Astrocyte of the hippocampus (primary cell): ENCODE data around the gene POLR3K.
"Not testable (repeated sequence)": the region's sequence is repeated elsewhere in the genome, so short reads cannot be mapped to it uniquely, and the experiment has no call there.

Experiments used
- DNase-seq: peaks from one replicate; pipeline ENCODE4 v3.0.0; 2011; ENCODE audit warnings: low read depth, low spot score

The POLR3K gene

DNA sequence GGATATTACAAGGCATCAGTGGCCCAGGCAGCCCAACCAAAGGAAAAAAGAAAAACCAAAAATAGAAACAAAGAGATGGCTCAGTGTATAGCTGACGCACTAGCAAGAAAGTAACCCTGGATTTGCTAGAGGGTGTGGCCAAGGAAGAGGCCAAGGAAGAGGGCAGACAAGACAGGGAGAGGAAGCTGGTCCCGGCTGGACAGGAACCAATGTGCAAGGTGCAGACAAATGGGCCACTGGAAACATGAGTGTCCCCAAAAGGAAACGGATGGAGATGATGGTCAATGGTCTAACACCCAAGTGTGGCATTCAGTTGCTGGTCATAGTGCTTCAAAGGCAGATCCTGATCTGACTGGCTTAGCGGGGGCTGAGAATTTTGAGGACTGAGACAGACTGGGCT is 10.7 kb downstream of the POLR3K start:
- DNase-seq = no peak

- no peak for DNase-seq
Observed at GRCh38 chr16:42069-42457, 11.3 kb downstream of the POLR3K start.

DNA sequence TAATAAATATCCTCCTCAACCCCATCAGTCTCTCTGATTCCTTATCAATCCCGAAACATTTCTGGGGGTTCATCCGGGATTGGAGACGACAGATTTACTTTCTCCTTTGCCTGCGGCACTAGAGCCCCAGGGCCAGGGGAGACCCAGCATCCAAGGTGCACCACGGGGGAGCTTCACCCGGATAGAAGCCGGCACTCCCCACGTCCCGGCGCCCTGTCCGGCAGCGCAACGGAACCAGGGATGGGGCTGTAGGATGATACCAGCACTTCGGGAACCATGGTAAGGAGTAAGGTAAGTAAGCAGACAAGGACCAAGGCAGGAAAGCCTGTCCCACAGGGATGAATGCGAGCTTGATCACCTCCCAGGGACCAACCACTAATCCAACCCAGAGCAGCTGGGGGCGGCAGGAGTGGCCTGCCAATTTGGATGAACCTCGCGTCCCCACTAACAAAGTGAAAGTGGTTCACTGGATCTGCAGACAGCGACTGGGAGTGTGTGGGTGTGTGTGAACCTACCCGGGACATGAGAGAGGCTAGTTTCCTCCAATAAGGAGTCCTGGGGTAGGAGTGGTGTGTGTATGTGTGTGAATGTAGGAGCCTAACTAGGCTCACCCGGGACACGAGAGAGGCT is 11.9 kb downstream of the POLR3K start:
- DNase-seq = no peak

DNA sequence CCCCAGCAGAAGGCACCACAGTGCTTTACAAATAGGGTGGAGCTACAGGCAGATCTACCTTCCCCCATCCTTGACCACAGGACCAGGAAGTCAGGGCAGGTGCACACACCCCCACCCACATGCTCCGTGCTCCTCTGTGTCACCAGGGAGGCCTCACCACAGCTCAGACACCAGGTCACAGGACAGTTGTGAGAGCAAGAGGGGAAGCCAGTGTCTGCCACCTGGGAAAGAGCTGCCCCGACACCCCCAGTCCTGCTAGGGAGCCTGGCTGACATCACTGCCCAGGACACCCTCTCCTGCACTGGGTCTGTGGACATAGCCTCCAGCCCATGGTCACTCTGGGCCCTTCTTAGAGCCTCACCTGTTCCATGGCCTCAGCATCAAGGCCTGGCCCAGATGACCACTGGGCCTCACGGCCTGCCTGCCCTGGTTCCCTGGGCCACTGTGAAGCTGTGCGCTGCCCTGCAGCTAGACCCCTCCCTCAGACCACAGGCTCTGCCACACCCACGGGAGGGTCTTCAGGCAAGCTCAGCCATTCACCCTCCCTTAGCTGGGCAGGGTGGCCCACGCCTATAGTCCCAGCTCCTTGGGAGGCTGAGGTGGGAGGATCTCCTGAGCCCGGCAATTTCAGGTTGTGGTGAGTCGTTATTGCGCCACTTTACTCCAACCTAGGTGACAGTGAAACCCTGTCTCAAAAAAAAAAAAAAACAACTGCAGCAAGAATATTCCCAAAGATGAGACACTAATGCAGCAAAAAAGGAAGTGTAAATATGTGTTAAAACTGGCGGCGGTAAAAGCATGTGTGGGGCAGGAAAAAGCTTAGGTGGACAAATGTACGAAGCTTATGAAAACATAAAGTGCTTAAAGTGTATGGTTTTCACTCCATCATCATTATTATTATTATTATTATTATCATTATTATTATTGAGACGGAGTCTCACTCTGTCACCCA is 14.2 kb downstream of the POLR3K start:
- DNase-seq = no peak

GRCh38 chr16:38206-38605 is 15.2 kb downstream of the POLR3K start:
- not testable (repeated sequence) for DNase-seq

DNA sequence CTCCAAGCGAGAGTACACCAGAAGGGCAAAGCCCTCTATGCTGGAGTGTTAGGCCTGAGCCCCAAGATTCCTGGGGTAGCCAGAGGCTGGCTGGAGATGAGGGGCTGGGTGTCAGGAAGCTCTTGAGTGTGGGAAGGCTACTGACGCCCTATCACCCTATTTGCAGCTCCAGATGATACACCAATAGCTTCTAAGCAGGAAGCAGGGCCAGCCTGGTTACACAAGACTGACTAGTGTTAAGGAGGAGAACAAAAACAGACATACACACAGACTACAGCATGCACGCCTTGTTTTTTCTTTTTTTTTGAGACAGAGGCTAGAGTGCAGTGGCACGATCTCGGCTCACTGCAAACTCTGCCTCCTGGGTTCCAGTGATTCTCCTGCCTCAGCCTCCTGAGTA is 15.9 kb downstream of the POLR3K start:
- DNase-seq = no peak

DNA sequence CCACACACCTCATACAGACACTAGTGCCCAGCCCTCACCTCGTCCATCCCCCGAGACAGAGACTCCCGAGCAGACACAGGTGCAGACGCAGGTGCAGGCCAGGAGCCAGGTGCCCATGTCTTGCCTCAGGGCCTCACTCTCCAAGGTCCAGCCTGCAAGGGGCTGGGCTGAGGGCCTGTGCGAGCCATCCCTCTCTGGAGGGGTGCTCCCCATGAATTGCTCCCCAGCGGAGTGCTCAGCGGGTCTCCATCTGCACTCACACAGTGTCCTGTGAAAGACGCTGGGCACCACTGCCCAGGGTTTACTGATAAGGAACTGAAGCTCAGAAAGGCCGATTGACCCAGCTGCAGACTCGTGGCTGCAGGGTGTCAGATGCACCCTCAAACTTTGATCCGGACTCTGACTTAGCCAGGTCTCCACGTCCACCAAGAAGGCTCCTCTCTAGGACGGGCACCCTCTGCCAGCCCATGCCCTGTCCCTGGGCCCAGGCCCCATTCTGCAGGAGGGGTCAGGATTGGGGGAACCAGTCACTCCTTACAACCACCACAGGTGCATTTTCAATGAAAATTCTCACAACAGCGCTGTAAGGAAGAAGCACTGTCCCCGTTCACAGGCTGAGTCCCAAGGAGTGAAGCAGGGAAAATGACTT is 16.9 kb downstream of the POLR3K start:
- no peak for DNase-seq

GRCh38 chr16:35678-36305 is 17.6 kb downstream of the POLR3K start:
- no peak for DNase-seq

DNA sequence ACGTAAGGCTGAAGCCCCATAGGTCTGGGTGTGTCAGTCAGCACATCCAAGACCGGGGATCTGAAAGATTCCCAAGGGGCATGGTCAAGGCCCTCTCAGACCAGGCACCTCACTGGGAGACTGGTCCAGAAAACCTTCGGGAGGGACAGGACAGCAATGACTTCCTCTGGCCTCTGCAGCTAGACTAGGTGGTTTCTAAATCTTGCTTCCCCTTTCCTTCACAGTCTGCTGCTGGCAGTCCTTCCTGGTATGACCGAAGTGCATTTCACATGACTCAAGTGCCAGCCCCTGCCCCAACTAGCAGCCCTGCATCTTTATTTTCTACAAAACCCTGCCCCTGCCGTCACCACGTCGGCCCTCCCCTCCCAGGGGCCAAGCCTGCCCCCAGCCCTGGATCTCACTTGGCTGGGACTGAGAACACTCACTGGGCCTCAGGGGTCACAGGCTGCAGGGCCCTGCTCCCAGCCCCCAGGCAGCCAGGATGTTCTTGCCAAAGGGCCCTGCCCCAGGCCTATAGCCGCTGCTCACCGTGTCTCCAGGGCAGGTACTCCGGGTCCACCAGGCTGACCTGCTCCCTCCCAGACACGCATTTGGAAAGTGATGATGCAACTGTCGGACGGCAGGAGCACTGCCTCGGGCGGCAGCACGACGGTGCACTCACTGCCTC is 18.3 kb downstream of the POLR3K start:
- DNase-seq = no peak

- DNase-seq = no peak
Observed at GRCh38 chr16:34648-34987, 18.8 kb downstream of the POLR3K start.

DNA sequence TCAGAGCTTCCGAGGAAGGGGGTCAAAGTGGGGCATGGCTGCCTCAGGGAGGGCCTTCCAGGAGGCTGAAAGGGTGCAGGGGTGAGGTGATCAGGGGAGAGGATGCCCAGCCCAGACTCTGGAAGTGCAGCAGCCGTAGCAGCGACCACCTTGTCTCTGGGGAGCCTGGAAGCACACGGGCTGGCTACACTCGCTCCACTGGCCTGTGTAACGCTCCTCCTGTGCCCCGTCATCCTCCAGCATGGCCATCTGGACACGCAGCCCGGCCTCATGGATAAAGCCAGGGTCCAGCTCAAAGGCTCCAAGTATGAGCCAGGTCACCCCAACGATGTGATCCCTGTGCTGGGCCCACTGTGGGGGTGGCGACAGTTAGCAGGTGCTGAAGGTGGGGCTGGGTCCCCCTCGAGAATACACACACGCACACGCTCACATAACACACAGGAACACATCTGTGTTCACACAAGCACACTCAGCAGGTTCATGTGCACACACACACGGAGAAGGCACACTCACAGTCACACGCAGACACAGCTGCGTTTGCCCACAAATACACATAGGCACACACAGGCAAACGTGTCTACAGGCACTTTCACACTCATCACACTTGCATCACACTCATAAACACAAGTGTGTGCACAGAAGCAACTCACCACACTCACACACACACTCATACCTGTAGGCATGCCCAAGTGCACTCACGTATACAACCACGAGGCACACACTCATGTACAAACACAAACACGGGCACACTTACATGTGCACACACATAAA is 19.3 kb downstream of the POLR3K start:
- no peak for DNase-seq

DNA sequence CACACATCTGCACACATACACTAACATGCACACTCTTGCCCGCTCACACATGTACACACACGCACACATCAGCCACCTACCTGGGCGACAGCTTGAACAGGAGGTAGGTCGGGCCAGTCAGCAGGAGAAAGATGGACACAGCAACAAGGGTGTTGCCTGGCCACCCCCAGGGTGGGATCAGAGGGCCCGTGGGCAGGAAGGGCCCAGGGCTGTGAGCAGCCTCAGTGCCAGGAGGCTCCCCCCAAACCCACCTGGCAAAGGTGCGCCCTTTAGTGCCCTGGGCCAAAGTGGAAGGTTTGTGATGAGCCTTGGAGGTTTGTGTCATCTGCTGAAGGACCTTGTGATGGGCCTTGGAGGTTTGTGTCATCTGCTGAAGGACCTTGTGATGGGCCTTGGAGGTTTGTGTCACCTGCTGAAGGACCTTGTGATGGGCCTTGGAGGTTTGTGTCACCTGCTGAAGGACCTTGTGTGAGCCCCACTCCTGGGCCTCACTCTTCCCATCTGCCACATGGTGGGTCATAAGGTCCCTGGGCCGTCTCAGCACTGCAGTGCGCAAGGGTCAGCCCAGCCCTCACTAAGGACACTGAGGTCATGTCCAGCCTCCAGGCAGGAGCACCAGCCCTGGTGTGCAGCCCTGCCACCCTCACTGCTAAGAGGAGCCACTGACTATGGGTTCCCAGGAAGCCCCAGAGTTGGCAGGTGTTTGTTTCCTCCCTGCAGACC is 20.1 kb downstream of the POLR3K start:
- DNase-seq = not testable (repeated sequence)

DNA sequence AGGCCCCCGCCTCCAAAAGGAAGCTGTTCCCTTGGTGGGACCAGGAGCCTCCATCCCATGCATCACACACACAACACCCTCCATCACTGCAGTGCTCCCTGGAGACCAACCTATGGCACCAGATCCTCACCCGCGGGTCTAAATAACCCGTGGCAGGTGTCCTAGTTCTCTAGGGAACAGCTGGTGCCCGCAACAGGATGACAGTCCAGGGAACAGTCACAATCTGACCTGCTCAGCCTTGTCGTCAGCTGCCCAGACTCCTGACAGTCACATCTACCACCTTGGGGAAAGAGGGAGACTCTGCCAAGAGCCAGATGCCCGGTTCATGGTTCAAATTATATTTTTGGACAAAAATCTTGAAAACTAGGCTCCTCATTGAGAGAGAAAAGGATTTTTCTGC is 22.8 kb downstream of the POLR3K start:
- DNase-seq = not testable (repeated sequence)

GRCh38 chr16:25926-26348 is 27.5 kb downstream of the POLR3K start:
- not testable (repeated sequence) for DNase-seq

DNA sequence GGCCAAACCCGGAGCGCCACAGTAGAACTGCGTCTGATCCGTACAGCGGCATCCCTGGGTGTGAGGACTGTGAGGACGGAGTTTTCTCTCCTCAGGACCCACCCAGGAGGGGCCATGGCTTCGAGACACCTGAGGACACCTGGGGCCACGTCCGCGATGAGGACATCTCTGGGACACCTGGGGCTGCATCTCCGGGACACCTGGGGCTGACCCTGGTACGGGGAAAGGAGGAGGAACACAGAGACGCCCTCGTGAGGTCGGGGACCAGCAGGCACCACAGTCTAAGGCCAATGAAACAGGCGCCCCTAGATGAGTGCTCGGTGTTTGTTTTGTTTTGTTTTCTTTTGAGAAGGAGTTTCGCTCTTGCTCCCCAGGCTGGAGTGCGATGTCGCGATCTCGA is 29.3 kb downstream of the POLR3K start:
- not testable (repeated sequence) for DNase-seq

DNA sequence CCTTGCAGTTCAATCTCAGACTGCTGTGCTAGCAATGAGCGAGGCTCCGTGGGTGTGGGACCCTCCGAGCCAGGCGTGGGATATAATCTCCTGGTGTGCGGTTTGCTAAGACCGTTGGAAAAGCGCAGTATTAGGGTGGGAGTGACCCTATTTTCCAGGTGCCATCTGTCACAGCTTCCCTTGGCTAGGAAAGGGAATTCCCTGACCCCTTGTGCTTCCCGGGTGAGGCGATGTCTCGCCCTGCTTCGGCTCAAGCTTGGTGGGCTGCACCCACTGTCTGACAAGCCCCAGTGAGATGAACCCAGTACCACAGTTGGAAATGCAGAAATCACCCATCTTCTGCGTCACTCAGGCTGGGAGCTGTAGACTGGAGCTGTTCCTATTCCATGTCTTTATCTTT is 32.5 kb downstream of the POLR3K start:
- DNase-seq = not testable (repeated sequence)

DNA sequence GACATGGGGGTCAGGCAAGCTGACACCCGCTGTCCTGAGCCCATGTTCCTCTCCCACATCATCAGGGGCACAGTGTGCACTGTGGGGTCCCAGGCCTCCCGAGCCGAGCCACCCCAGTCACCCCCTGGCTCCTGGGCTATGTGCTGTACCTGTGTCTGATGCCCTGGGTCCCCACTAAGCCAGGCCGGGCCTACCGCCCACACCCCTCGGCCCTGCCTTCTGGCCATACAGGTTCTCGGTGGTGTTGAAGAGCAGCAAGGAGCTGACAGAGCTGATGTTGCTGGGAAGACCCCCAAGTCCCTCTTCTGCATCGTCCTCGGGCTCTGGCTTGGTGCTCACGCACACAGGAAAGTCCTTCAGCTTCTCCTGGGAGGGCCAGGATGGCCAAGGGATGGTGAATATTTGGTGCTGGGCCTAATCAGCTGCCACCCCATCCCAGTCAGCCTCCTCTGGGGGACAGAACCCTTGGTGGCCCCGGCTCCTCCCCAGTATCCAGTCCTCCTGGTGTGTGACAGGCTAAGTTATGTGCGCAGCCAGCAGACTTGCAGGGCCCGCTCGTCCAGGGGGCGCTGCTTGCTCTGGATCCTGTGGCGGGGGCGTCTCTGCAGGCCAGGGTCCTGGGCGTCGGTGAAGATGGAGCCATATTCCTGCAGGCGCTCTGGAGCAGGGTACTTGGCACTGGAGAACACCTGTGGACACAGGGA is 36.2 kb downstream of the POLR3K start:
- not testable (repeated sequence) for DNase-seq

- DNase-seq = not testable (repeated sequence)
Observed at GRCh38 chr16:10772-11171, 42.6 kb downstream of the POLR3K start.

DNA sequence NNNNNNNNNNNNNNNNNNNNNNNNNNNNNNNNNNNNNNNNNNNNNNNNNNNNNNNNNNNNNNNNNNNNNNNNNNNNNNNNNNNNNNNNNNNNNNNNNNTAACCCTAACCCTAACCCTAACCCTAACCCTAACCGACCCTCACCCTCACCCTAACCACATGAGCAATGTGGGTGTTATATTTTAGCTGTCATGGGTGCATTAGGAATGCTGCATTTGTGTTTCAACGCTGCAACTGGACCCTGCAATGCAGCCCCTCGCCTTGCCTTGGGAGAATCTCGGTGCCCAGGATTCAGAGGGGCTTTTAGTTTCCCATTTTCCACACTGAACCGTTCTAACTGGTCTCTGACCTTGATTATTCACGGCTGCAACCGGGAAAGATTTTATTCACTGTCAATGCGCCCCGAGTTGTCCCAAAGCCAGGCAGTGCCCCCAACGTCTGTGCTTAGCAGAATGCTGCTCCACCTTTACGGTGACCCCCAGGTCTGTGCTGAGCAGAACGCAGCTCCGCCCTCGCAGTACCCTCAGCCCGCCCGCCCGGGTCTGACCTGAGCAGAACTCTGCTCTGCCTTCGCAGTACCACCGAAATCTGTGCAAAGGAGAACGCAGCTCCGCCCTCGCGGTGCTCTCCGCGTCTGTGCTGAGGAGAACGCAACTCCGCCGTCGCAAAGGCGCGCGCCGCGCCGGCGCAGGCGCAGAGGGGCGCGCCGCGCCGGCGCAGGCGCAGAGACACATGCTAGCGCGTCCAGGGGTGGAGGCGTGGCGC is 43.3 kb downstream of the POLR3K start:
- DNase-seq = no peak
